Measurements from ENCODE around the gene PLCXD1.

DNA sequence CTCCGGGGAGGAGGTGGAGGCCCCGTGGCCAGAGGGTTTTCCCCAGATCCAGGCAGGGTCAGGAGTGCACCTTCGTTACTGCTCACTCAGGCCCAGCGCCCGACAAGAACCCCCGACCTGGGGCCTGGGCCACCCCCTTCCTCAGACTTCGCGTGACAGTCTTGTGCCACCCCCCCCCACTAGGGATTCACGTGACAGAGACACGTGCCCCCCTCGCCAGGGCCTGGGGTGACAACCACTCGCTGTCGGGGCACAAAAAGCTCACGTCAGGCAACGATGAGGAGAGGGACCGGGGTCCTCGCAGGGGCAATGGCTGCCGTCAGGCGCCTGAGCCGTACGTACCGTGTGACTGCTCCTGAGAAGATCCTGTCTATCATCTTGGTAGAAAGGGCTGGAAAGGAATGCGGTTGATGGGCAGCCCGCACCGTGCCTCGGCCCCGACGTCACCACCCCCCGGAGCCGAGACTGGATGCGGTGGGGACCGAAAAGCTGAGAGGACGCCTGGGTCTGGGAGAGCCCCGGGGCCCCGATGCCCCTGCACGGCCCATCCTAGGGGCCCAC is 60.4 kb downstream of the PLCXD1 start:
- TF ChIP-seq, protein P1, sequence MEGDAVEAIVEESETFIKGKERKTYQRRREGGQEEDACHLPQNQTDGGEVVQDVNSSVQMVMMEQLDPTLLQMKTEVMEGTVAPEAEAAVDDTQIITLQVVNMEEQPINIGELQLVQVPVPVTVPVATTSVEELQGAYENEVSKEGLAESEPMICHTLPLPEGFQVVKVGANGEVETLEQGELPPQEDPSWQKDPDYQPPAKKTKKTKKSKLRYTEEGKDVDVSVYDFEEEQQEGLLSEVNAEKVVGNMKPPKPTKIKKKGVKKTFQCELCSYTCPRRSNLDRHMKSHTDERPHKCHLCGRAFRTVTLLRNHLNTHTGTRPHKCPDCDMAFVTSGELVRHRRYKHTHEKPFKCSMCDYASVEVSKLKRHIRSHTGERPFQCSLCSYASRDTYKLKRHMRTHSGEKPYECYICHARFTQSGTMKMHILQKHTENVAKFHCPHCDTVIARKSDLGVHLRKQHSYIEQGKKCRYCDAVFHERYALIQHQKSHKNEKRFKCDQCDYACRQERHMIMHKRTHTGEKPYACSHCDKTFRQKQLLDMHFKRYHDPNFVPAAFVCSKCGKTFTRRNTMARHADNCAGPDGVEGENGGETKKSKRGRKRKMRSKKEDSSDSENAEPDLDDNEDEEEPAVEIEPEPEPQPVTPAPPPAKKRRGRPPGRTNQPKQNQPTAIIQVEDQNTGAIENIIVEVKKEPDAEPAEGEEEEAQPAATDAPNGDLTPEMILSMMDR (IDR thresholded peaks at IDR 0.05) = no peak
- TF ChIP-seq POLR2A (IDR thresholded peaks at IDR 0.05) = no peak
